A673 (cell line): ENCODE measurements around the gene SHOC2. TPM values are rescaled to one million over a fixed set of nuclear protein-coding genes. Genes with fewer than 3 reads are reported as not detected.

ENCODE experiments used
- BruUV-seq: library from RNA; stranded (reverse); fragments of 400-500 nt; replicated peaks from 2 replicates; lab custom pipeline; 2021; lab: Mats Ljungman, UMichigan
- CTCF ChIA-PET: fragments of 300-600 bp; sonication (Branson Sonifier 250); formaldehyde crosslinking; loops from one replicate; lab custom pipeline; 2022; ENCODE audit warnings: antibody characterized with exemption; lab: Charles Lee
- POLR2A ChIA-PET: fragments of 300-600 bp; sonication (Branson Sonifier 250); formaldehyde crosslinking; loops from one replicate; lab custom pipeline; 2022; ENCODE audit warnings: antibody characterized with exemption; ENCODE audit not compliant: low non-redundant PET; lab: Charles Lee
- DNase-seq: peaks from one replicate; pipeline ENCODE4 v3.0.0-alpha.2; 2015; ENCODE audit warnings: low spot score
- H3K27ac ChIP-seq: fragments of 200-600 bp; sonication (generic); 2 replicates; pipeline ENCODE4 v1.5.1; 2016; ENCODE audit warnings: mixed run types, low read depth, mild to moderate bottlenecking, mixed read lengths, antibody characterized with exemption, low read length; ENCODE audit not compliant: poor library complexity, severe bottlenecking
- H3K27me3 ChIP-seq: fragments of 200-600 bp; sonication (generic); replicated peaks from 2 replicates; pipeline ENCODE4 v1.6.1; 2017; ENCODE audit warnings: mixed run types, low read depth, mild to moderate bottlenecking, mixed read lengths, antibody characterized with exemption, low read length; ENCODE audit not compliant: insufficient read depth, poor library complexity
- H3K36me3 ChIP-seq: fragments of 200-600 bp; sonication (generic); 2 replicates; pipeline ENCODE4 v1.6.1; 2016; ENCODE audit warnings: mixed run types, mild to moderate bottlenecking, mixed read lengths, antibody characterized with exemption, low read length; ENCODE audit not compliant: insufficient read depth, poor library complexity, severe bottlenecking
- H3K4me1 ChIP-seq: fragments of 200-600 bp; sonication (generic); 2 replicates; pipeline ENCODE4 v1.6.1; 2017; ENCODE audit warnings: mixed run types, mild to moderate bottlenecking, mixed read lengths, antibody characterized with exemption, low read length; ENCODE audit not compliant: insufficient read depth, poor library complexity, severe bottlenecking
- H3K4me3 ChIP-seq: fragments of 200-600 bp; sonication (generic); 2 replicates; pipeline ENCODE4 v1.5.1; 2016; ENCODE audit warnings: low read depth, mixed run types, mild to moderate bottlenecking, mixed read lengths, low read length; ENCODE audit not compliant: poor library complexity, severe bottlenecking
- H3K9me3 ChIP-seq: fragments of 200-600 bp; sonication (generic); 2 replicates; pipeline ENCODE4 v1.6.1; 2016; ENCODE audit warnings: mixed run types, low read depth, mild to moderate bottlenecking, mixed read lengths, antibody characterized with exemption, low read length; ENCODE audit not compliant: poor library complexity, severe bottlenecking
- EZH2 ChIP-seq: fragments of 200-600 bp; sonication (generic); IDR thresholded peaks from 2 replicates; pipeline ENCODE4 v1.6.1; 2017; ENCODE audit warnings: borderline replicate concordance, low read depth, mild to moderate bottlenecking, mixed read lengths, antibody characterized with exemption, low read length; ENCODE audit not compliant: poor library complexity, severe bottlenecking
- intact Hi-C: fragments of 100-400 bp; cut with micrococcal nuclease; formaldehyde crosslinking; loops from one replicate; pipeline ENCODE4 v1.10.0; 2022; ENCODE audit not compliant: unreplicated experiment
- total RNA-seq: library from RNA; stranded (reverse); gene quantifications from 2 replicates; pipeline ENCODE4 v1.2.3, GENCODE V29; 2021
- TF ChIP-seq, protein P1 (sequence below): fragments of 300-800, 200-600 bp; sonication (generic); conservative IDR thresholded peaks from 2 replicates; pipeline ENCODE4 v1.5.1; 2017; ENCODE audit warnings: low read depth, mild to moderate bottlenecking, antibody characterized with exemption, low read length, moderate library complexity, mixed read lengths

Gene SHOC2
- total RNA-seq, 1 experiment from 2014 or later: 37.6 TPM

DNA sequence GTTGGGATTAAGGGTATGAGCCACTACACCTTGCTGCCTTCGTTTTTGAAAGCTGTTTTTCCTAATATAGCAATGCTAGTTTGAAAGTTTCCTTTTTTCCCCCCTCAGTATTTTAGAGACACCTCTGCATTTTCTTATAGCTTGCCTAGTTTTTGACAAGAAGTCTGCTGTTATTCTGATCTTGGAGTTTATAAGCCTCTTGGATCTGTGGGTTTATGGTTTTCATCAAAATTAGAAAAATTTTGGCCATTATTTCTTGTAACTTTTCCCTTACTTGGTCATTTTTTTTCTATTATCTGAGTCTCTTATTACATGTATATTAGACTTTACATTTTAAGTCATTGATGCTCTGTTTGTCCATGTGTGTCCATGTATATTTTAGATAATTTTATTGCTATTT lies 57.2 kb downstream of the SHOC2 start:
- TF ChIP-seq EZH2: no peak
- TF ChIP-seq, protein P1, sequence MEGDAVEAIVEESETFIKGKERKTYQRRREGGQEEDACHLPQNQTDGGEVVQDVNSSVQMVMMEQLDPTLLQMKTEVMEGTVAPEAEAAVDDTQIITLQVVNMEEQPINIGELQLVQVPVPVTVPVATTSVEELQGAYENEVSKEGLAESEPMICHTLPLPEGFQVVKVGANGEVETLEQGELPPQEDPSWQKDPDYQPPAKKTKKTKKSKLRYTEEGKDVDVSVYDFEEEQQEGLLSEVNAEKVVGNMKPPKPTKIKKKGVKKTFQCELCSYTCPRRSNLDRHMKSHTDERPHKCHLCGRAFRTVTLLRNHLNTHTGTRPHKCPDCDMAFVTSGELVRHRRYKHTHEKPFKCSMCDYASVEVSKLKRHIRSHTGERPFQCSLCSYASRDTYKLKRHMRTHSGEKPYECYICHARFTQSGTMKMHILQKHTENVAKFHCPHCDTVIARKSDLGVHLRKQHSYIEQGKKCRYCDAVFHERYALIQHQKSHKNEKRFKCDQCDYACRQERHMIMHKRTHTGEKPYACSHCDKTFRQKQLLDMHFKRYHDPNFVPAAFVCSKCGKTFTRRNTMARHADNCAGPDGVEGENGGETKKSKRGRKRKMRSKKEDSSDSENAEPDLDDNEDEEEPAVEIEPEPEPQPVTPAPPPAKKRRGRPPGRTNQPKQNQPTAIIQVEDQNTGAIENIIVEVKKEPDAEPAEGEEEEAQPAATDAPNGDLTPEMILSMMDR: no peak
- BruUV-seq: no TSS peak
- Histone ChIP-seq H3K36me3 (no peaks in the 10 kb centered on the region), H3K4me3 (no peak overlapping the region), H3K4me1 (no peaks in the 10 kb centered on the region), H3K9me3 (no peaks in the 10 kb centered on the region), H3K27me3 (no peaks in the 10 kb centered on the region), H3K27ac (no peak overlapping the region)
- CTCF ChIA-PET: no interaction called here
- POLR2A ChIA-PET: no interaction called here
- no peak for DNase-seq
- intact Hi-C loops: no loop called here

DNA sequence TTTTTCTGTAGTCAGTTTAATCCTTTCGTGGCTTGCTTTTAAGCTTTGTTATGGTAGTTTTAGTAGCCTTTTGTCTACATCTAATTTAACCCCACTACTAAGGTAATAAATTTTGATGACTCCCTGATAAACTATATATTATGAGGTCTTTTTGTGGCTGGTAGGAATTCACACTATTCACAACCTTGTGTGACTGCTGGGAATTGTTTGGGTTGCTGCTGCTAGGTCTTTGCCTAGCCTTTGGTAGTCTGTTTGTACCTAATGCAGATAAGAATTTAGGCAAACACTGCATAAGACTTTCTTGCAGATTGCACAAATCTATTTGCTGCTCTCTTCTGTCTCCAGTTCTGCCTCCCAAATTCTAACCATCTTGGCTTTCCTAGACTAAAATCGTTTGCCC lies 58.3 kb downstream of the SHOC2 start:
- intact Hi-C loops: no loop called here
- H3K27me3 ChIP-seq: no peaks in the 10 kb centered on the region
- no peak overlapping the region for H3K4me3 ChIP-seq
- ChIA-PET CTCF (no interaction called here), POLR2A (no interaction called here)
- H3K9me3 ChIP-seq: no peaks in the 10 kb centered on the region
- BruUV-seq: no TSS peak
- TF ChIP-seq EZH2: no peak
- TF ChIP-seq, protein P1: no peak
- DNase-seq: no peak
- no peak overlapping the region for H3K27ac ChIP-seq
- H3K4me1 ChIP-seq: no peaks in the 10 kb centered on the region
- H3K36me3 ChIP-seq: no peaks in the 10 kb centered on the region

DNA sequence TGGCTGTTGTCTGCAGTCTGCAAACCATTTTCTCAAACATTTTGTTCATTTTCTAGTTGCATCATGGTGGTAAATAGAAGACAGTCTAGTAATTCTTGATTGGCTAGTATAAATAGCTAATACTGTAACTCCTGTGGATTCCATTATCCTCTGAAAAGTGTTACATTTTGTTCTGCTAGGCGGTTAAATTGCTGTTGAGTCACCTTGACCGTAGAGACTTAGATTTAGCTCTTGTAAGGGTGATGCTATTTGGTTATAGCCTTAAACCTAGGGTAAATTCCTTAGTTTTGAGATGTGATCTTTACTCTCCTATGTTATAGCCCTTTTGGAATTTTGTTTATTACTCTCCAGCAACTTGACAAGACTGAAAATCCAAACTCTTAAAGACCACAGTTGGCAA lies 58.8 kb downstream of the SHOC2 start:
- Histone ChIP-seq H3K27me3 (no peaks in the 10 kb centered on the region), H3K9me3 (no peaks in the 10 kb centered on the region), H3K36me3 (no peaks in the 10 kb centered on the region), H3K27ac (no peak overlapping the region), H3K4me1 (no peaks in the 10 kb centered on the region), H3K4me3 (no peak overlapping the region)
- BruUV-seq: no TSS peak
- CTCF ChIA-PET: no interaction called here
- TF ChIP-seq, protein P1: no peak
- DNase-seq: no peak
- POLR2A ChIA-PET: no interaction called here
- intact Hi-C loops: no loop called here
